ENCODE data around the gene LHX5. TPM values are rescaled to one million over a fixed set of nuclear protein-coding genes. Genes with fewer than 3 reads are reported as not detected.

LHX5 gene
- total RNA-seq, 1 donor from 2014 or later, result not detected

DNA sequence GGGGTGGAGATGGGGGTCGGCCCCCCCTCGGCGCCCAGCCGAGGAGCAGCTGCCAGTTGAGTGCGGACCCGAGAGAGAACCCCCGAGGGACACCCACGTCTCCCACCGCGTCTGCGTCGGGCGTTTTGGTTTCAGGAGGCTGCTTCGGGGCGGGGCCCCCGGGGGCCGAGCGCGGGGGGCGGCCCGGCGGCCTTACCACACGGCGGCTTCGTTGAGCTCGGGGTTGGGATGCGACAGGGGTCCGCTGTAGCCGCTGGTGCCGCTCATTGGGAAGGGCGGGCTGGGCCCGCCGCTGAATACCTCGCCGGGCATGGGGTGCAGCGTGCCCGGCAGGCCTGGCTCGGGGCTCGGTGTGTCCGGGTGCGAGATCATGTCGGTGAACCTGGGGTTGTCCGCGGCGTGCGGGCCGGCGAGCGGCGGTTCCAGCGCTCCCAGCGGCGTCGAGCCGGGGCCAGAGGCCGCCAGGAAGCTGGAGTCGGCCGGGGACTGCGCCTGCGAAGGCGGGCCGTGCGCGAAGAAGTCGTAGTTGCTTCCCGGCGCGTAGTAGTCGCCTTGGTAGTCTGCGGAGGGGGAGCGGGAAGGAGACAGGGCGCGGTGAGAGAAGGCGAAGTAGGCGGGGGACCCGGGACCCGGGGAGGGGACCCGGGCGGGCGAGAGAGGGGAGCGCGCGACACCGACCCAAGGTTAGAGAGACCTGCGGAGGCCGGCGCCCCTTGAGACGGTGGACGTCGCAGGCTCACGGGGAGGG, 8.5 kb downstream of the LHX5 start:
- Mint-ChIP-seq H3K36me3 (ENCODE audit: low read depth, unreplicated experiment) (no peaks in the 10 kb centered on the region), H3K4me1 (ENCODE audit: unreplicated experiment) (peaks cover 21% of the 10 kb centered on the region), H3K4me3 (ENCODE audit: unreplicated experiment) (peak overlapping the region; percentile 84), H3K27ac (ENCODE audit: unreplicated experiment) (no peak overlapping the region), H3K9me3 (ENCODE audit: unreplicated experiment) (no peaks in the 10 kb centered on the region), H3K27me3 (ENCODE audit: unreplicated experiment) (peaks cover 31% of the 10 kb centered on the region)
- TF ChIP-seq CTCF (IDR thresholded peaks at IDR 0.05; ENCODE audit: unreplicated experiment), result no peak
- peak; percentile 49 for DNase-seq (ENCODE audit: low spot score)

DNA sequence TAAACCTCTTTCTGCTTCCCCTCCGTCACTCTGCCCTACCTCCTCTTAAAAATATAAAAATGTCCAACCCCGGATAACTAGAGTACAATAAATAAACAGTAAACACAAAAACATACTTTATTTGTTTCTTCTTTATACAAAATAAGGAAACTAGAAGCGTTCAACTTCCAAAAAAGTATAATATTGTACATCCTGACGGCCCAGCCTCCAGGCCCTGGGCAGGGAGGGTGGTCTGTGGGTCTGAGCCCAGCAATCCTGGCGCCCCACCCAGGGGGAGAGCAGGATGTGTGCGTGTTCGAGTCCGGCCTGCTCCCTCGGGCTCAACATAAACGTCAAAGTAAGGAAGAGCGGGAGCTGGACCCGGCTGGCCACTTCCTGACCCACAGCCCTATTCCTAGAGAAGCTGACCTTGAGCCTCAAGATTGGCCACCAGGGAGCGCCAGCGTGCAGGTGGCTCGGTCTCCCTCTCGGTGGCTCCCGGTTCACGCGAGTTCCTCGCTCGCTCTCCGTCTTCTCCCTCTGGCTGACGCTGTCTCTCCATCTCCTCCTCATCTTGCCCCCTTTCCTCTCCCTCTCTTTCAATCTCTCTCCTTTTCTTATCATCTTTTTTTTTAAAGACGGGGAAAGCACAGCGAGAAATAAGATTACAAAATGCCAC, 9.4 kb downstream of the LHX5 start:
- Mint-ChIP-seq H3K36me3 (ENCODE audit: low read depth, unreplicated experiment) (no peaks in the 10 kb centered on the region), H3K4me1 (ENCODE audit: unreplicated experiment) (peaks cover 21% of the 10 kb centered on the region), H3K9me3 (ENCODE audit: unreplicated experiment) (no peaks in the 10 kb centered on the region), H3K4me3 (ENCODE audit: unreplicated experiment) (no peak overlapping the region), H3K27me3 (ENCODE audit: unreplicated experiment) (peaks cover 28% of the 10 kb centered on the region), H3K27ac (ENCODE audit: unreplicated experiment) (no peak overlapping the region)
- TF ChIP-seq CTCF (IDR thresholded peaks at IDR 0.05; ENCODE audit: unreplicated experiment), result peak; percentile 58
- DNase-seq (ENCODE audit: low spot score), result peak; percentile 91

GRCh38 chr12:113461666-113462065, 10.0 kb downstream of the LHX5 start:
- no peaks in the 10 kb centered on the region for H3K36me3 Mint-ChIP-seq (ENCODE audit: low read depth, unreplicated experiment)
- no peak for DNase-seq (ENCODE audit: low spot score)
- TF ChIP-seq CTCF (IDR thresholded peaks at IDR 0.05; ENCODE audit: unreplicated experiment), result peak; percentile 33
- no peak overlapping the region for H3K27ac Mint-ChIP-seq (ENCODE audit: unreplicated experiment)
- no peak overlapping the region for H3K4me3 Mint-ChIP-seq (ENCODE audit: unreplicated experiment)
- no peaks in the 10 kb centered on the region for H3K9me3 Mint-ChIP-seq (ENCODE audit: unreplicated experiment)
- peaks cover 18% of the 10 kb centered on the region for H3K4me1 Mint-ChIP-seq (ENCODE audit: unreplicated experiment)
- peaks cover 23% of the 10 kb centered on the region for H3K27me3 Mint-ChIP-seq (ENCODE audit: unreplicated experiment)

GRCh38 chr12:113459981-113460380, 11.7 kb downstream of the LHX5 start:
- no peak for DNase-seq (ENCODE audit: low spot score)
- Mint-ChIP-seq H3K9me3 (ENCODE audit: unreplicated experiment) (no peaks in the 10 kb centered on the region), H3K4me1 (ENCODE audit: unreplicated experiment) (peaks cover 14% of the 10 kb centered on the region), H3K27me3 (ENCODE audit: unreplicated experiment) (peaks cover 17% of the 10 kb centered on the region), H3K27ac (ENCODE audit: unreplicated experiment) (no peak overlapping the region), H3K4me3 (ENCODE audit: unreplicated experiment) (no peak overlapping the region), H3K36me3 (ENCODE audit: low read depth, unreplicated experiment) (no peaks in the 10 kb centered on the region)
- no peak for TF ChIP-seq CTCF (IDR thresholded peaks at IDR 0.05; ENCODE audit: unreplicated experiment)

DNA sequence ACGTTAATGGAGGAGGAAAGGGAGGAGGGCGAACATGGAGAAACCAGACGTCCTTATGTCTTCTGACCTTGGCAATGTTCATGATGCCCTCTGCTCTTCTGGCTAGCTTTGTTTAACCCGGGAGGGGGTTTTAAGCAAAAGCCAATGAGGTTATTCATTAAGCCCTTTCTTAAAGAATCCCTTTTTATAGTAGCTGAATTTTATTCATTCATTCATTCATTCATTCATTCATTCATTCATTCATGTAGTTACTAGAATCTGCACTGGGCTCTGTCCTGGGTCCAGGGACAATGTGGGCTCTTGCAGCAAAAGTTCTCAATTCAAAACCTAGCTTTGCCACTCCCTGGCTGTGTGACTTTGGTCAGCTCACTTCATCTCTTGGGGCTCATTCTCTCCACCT, 14.0 kb downstream of the LHX5 start:
- H3K4me3 Mint-ChIP-seq (ENCODE audit: unreplicated experiment), result no peak overlapping the region
- no peak for TF ChIP-seq CTCF (IDR thresholded peaks at IDR 0.05; ENCODE audit: unreplicated experiment)
- no peak for DNase-seq (ENCODE audit: low spot score)
- H3K9me3 Mint-ChIP-seq (ENCODE audit: unreplicated experiment), result no peaks in the 10 kb centered on the region
- no peaks in the 10 kb centered on the region for H3K36me3 Mint-ChIP-seq (ENCODE audit: low read depth, unreplicated experiment)
- H3K4me1 Mint-ChIP-seq (ENCODE audit: unreplicated experiment), result peaks cover 6% of the 10 kb centered on the region
- H3K27me3 Mint-ChIP-seq (ENCODE audit: unreplicated experiment), result peaks cover 4% of the 10 kb centered on the region
- no peak overlapping the region for H3K27ac Mint-ChIP-seq (ENCODE audit: unreplicated experiment)

Measured in endothelial cell (in vitro differentiated cells).